CD4-positive, alpha-beta T cell treated with Interleukin-17A for 1 hour (primary cell): ENCODE results near the gene SLC25A23.
A peak's percentile ranks its signal among the peaks of the same experiment; 100 is the strongest.

Experiments used
- DNase-seq: peaks from one replicate; pipeline ENCODE4 v3.0.0-alpha.2; 2020

The SLC25A23 gene

GRCh38 chr19:6480848-6481415 lies 21.3 kb upstream of the SLC25A23 start:
- peak; percentile 34 for DNase-seq

DNA sequence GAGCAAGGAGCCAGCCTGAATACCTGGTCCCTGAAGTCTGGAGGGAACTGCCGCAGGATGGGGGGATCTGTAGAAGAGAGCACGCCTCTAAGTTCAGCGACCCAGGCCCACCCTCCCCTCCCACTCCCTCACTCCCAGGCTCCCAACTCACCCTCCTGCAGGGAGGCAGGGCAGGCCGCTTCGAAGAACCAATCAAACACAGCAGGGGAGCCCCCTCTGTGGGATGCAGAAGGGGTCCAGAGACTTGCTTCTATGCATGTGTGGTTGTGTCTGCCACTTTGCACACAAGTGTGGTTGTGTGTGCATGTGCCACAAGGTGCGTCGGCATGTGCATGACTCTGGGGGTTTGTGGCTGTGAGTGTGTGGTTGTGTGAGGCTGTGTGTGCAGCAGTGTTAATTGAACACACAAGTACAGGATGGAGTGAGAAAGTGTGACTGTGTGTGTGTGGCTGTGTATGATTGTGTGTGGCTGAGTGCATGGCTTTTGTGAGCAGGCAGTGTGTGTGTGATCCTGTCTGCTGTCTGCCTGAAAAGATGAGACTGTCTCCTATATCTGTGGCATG lies 20.3 kb upstream of the SLC25A23 start:
- no peak for DNase-seq

- DNase-seq: no peak
These were observed 19.2 kb upstream of the SLC25A23 start for GRCh38 chr19:6478815-6479214.

GRCh38 chr19:6476896-6477431 lies 17.4 kb upstream of the SLC25A23 start:
- no peak for DNase-seq

- peak; percentile 77 for DNase-seq
These were observed 16.7 kb upstream of the SLC25A23 start for GRCh38 chr19:6476155-6476895.

GRCh38 chr19:6475321-6476108 lies 15.9 kb upstream of the SLC25A23 start:
- DNase-seq: no peak

DNA sequence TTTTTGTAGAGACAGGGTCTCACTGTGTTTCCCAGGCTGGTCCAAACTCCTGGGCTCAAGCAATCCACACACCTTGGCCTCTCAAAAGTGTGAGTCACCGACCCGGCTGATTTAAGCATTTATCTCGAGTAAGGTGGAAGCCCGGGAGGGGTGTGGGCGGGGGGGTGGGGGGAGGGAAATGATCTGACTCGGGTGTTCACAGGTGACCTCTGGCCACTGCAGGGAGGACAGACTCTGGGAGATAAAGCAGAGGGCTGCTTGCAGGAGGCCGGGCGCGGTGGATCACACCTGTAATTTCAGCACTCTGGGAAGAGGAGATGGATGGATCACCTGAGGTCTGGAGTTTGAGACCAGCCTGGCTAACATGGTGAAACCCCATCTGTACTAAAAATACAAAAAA lies 14.1 kb upstream of the SLC25A23 start:
- no peak for DNase-seq

GRCh38 chr19:6472713-6473112 lies 13.1 kb upstream of the SLC25A23 start:
- DNase-seq: no peak

- DNase-seq: no peak
These were observed 11.5 kb upstream of the SLC25A23 start for GRCh38 chr19:6471076-6471475.

DNA sequence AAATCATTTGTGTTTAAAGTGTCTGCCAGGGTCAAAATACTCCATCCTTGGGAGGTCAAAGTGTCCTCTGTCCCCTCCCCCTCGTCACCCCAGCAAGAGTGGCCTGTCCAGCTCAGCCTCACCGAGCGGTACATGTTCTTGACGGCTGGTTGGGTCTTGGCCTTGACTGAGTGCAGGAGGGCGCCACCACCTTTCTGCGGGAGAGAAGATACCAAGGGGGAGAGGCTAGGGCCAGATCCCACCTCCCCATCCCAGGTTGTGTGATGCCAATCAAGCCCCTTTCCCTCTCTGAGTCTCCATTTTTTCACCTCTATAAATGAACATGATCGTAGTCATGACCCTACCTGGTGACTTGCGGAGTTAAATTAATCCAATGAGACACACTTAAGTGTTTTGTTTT lies 10.6 kb upstream of the SLC25A23 start:
- DNase-seq: no peak

DNA sequence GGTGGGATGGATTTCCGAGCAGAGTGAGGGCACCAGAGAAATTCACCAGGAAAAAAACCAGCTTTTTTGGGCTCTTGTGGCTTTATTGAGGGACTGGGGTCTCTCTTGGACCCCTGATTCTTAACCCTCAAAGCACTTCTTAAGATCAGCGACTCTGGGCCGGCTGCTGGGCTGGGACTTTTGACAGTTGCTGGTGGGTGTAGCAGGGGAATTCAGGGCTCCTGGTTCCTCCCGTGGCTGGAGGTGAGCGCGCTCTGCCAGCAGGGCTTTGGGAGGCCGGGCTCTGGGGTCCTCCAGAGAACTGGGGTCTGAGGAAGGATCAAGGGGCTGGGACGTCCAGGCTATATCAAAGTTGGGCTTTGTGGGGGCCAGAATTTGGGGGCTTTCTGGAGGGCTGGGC lies 7.8 kb upstream of the SLC25A23 start:
- DNase-seq: no peak

DNA sequence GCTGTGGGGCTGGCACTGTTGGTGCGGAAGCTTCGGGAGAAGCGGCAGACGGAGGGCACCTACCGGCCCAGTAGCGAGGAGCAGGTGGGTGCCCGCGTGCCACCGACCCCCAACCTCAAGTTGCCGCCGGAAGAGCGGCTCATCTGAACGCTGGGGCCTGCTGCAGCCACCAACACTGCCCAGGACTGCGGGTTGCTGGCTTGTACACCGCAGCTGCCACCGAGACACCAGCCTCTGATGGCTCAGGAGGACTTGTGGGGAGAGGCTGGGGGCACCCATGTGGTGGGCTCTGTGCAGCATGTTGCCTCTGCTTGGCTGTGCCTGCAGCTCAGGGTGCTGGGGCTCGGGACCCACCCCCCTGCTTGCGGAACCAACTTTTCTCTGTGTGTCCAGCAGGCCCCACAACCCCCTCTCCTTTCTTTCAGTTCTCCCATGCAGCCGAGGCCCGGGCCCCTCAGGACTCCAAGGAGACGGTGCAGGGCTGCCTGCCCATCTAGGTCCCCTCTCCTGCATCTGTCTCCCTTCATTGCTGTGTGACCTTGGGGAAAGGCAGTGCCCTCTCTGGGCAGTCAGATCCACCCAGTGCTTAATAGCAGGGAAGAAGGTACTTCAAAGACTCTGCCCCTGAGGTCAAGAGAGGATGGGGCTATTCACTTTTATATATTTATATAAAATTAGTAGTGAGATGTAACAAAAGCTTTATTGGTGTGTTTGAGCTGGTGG lies 7.1 kb upstream of the SLC25A23 start:
- no peak for DNase-seq

DNA sequence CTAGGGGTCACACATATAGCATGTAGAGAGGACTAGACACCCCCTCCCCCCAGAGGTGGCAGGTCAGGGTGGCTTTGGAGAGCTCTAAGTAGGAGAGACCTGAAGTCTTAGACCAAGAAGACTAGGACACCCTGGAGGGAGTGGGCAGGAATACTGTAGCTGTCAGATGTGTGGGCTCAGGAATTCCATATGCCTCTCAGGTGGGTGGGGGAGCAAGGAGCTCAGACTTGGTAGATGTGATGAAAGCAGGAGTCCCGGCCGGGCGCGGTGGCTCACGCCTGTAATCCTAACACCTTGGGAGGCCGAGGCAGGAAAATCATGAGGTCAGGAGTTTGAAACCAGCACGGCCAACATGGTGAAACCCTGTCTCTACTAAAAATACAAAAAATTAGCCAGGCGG lies 6.1 kb upstream of the SLC25A23 start:
- no peak for DNase-seq

DNA sequence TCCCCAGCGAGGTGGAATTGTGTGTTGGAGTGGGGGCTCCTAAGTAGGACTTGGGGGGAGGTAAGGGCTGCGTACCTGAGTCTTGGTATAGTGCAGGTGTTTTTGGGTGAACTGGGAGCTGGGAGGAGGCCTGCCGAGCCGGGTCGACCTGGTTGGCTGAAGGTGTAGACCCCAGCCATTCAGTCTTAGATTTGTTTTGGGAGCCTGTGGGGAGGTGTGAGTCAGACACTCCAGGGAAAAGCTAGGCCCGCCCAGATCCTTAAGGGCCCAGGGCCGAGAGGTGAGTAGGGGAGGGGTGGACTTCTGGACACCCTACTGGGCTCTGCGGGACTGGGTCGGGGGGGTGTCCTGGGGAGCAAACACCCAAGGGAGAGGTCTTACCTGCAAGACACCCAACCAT lies 5.4 kb upstream of the SLC25A23 start:
- no peak for DNase-seq

- DNase-seq: peak; percentile 67
These were observed 4.7 kb upstream of the SLC25A23 start, which contains the start of gene CRB3 for GRCh38 chr19:6464070-6464873. Gene CRB3, plus strand, starts transcription at chr19:6464271. Its CDS starts 431 bp downstream, at chr19:6464702.

DNA sequence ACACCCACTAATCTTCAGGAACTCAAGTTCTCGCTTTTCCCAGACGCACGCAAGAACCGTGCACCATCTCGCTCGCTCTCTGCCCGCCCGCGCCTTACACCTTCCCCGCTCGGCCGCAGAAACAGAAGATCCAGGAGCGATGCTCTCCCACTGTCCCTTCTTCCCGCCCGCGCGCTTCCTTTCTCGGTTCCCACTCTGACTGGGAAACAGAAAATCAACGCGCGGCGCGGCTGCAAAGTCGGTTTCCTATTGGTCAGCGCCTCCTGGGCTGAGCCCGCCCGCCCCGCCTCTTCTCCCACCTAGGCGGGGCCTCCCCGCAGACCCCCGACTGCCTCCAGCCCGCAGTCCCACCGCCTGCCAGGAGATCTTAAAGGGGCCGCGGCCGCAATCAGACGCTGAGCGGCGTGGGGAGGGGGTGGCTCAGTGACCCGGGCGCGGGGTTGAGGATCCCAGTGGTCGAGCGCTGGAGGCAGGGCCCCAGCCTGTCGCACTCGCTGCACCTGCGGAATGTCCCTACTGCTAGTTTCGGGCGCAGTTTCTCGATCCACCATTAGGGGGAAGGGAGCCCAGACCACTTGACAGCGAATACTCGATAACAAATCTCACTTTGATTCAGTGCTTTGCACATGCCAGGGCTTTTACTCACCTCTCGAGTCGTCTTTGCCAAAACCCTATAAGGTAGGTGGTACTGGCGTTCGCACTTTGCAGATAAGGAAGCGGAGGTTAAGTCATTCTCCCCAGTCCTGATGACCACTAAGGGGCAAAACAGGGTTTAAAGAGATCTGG lies 700 bp upstream of the SLC25A23 start:
- DNase-seq: peak; percentile 98

DNA sequence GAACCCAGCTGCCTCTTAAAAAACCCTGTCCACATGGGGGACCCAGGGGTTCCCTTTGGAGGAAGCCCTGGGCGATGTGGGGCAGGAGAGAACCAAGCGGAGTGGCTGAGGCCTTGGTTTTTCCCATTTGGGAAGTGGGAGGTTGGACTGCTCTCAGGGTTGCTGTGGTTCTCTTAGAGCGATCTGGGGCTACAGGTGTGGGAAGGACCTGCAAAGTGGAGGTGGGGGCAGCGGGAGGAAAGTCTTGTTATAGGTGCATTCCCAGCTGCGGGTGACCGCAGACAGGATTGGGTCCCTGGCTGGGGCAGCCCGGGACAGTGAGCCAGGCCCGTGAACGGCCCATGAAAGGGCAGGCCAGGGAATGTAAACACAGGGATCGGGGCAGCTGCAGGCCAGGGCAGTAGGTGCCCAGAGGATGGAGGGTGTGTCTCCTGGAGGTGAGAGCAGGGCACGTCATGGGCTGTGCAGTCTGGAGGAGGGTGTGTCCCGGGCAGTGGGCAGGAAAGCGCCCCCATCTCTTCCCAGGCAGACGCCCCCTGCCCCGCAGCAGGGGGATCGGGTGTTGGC lies 814 bp downstream of the SLC25A23 start:
- DNase-seq: no peak

GRCh38 chr19:6457958-6458694 lies 1.5 kb downstream of the SLC25A23 start:
- no peak for DNase-seq

DNA sequence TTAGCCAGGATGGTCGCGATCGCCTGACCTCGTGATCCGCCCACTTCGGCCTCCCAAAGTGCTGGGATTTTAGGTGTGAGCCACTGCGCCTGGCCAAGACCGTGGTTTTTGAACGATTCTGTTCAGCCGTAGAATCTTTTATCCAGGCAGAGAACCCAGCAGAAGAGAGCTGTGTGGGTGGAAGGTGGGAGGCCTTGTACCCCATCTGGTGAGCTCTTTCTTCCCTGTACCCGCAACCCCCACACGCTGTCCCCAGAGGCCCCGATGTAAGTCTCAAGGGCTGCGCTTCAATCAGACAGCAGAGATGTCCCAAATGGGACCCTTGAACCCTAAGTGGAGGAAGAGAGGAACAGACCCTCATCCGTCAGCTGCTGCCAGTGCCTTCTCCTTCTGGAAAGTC lies 3.7 kb downstream of the SLC25A23 start:
- no peak for DNase-seq
